ENCODE measurements around the gene HSP90AA1.

DNA sequence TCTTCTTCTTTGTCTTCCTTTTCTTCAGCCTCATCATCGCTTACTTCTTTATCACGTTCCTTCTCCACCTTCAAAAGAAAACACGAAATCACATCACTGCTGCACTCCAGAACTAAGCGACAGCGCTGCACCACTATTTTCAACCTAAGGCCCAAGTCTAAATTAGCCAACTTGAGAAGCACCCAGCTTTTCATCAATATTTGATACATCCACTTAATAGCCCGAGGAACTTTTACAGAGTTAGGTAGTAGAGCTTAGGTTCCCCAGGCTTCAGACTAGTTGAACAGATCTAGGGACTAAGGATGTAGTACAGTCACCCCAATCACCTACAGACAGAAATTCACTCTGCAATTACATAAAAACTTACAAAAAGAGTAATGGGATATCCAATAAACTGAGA is 1.9 kb downstream of the HSP90AA1 start:
- TF ChIP-seq CTCF (IDR thresholded peaks at IDR 0.05) (no peak), POLR2A (IDR thresholded peaks at IDR 0.05) (no peak), POLR2AphosphoS5 (IDR thresholded peaks at IDR 0.05) (no peak)
